Fibroblast of villous mesenchyme (primary cell): Measurements from ENCODE around the gene FCHSD1. TPM values are rescaled to one million over a fixed set of nuclear protein-coding genes. Genes with fewer than 3 reads are reported as not detected.
A peak's percentile ranks its signal among the peaks of the same experiment; 100 is the strongest.

ENCODE experiments used
- DNase-seq: peaks from one replicate; pipeline ENCODE4 v3.0.0-alpha.2; 2010; ENCODE audit warnings: low read depth
- H3K4me3 ChIP-seq: 2 replicates; pipeline ENCODE4 v1.5.1; 2011; ENCODE audit warnings: low read depth, mild to moderate bottlenecking, low read length
- CTCF ChIP-seq: IDR thresholded peaks from 2 replicates; pipeline ENCODE4 v1.5.1; 2012; ENCODE audit warnings: low read depth, mild to moderate bottlenecking, low read length; ENCODE audit not compliant: insufficient read depth
- total RNA-seq: library from RNA; depleted of rRNA; stranded (reverse); fragments of >200 nt; gene quantifications from 2 replicates; pipeline ENCODE4 v1.2.3, GENCODE V29; 2012

Gene FCHSD1
- total RNA-seq, 1 donor: 24.2 TPM

- TF ChIP-seq CTCF: peak; percentile 33
- H3K4me3 ChIP-seq: peak overlapping the region; percentile 99
- peak; percentile 65 for DNase-seq
These were observed 13.3 kb downstream of the FCHSD1 start for GRCh38 chr5:141637767-141638419.

GRCh38 chr5:141637123-141637766 is 14.0 kb downstream of the FCHSD1 start:
- no peak for DNase-seq
- H3K4me3 ChIP-seq: peak overlapping the region; percentile 99
- TF ChIP-seq CTCF: no peak

GRCh38 chr5:141636413-141637122 is 14.7 kb downstream of the FCHSD1 start, which contains the start of the genes HDAC3 and RELL2:
Gene HDAC3, minus strand, starts transcription at chr5:141636849. Its CDS starts 59 bp downstream, at chr5:141636790.
Gene RELL2, plus strand, starts transcription at chr5:141636997. Its CDS starts 1,229 bp downstream, at chr5:141638226.
- DNase-seq: peak; percentile 87
- TF ChIP-seq CTCF: no peak
- H3K4me3 ChIP-seq: peak within 1 kb of the TSS; percentile 99

GRCh38 chr5:141636106-141636412 is 15.2 kb downstream of the FCHSD1 start:
- H3K4me3 ChIP-seq: peak overlapping the region; percentile 99
- no peak for DNase-seq
- no peak for TF ChIP-seq CTCF

GRCh38 chr5:141635646-141636045 is 15.6 kb downstream of the FCHSD1 start:
- DNase-seq: peak; percentile 23
- no peak for TF ChIP-seq CTCF
- H3K4me3 ChIP-seq: peak overlapping the region; percentile 99

GRCh38 chr5:141634720-141635119 is 16.5 kb downstream of the FCHSD1 start:
- TF ChIP-seq CTCF: no peak
- no peak for DNase-seq
- H3K4me3 ChIP-seq: no peak overlapping the region
